HG03064 (cell line): Measurements from ENCODE around the gene ADAM10.
"Not testable (repeated sequence)": the region's sequence is repeated elsewhere in the genome, so short reads cannot be mapped to it uniquely, and the experiment has no call there.

Source experiments
- ATAC-seq: cut with Tn5 transposase; IDR thresholded peaks from one replicate; pipeline ENCODE4 v1.9.1; 2021; ENCODE audit warnings: low read depth; ENCODE audit not compliant: unreplicated experiment

Gene ADAM10

GRCh38 chr15:58678683-58679082, 70.8 kb downstream of the ADAM10 start:
- ATAC-seq: no peak

- no peak for ATAC-seq
Observed at GRCh38 chr15:58677426-58677825, 72.1 kb downstream of the ADAM10 start.

- no peak for ATAC-seq
Observed at GRCh38 chr15:58676766-58677165, 72.7 kb downstream of the ADAM10 start.

GRCh38 chr15:58671186-58671585, 78.3 kb downstream of the ADAM10 start:
- no peak for ATAC-seq

GRCh38 chr15:58669108-58669507, 80.4 kb downstream of the ADAM10 start:
- no peak for ATAC-seq

GRCh38 chr15:58666957-58667356, 82.5 kb downstream of the ADAM10 start:
- ATAC-seq: no peak

- no peak for ATAC-seq
Observed at GRCh38 chr15:58665672-58666071, 83.8 kb downstream of the ADAM10 start.

- no peak for ATAC-seq
Observed at GRCh38 chr15:58650102-58650501, 99.4 kb downstream of the ADAM10 start.

GRCh38 chr15:58649175-58649574, 100.3 kb downstream of the ADAM10 start:
- no peak for ATAC-seq

- ATAC-seq: no peak
Observed at GRCh38 chr15:58643996-58644395, 105.5 kb downstream of the ADAM10 start.

- ATAC-seq: no peak
Observed at GRCh38 chr15:58641660-58642059, 107.8 kb downstream of the ADAM10 start.

GRCh38 chr15:58639992-58640391, 109.5 kb downstream of the ADAM10 start:
- no peak for ATAC-seq

- no peak for ATAC-seq
Observed at GRCh38 chr15:58639002-58639756, 110.3 kb downstream of the ADAM10 start.

GRCh38 chr15:58632789-58633188, 116.7 kb downstream of the ADAM10 start:
- ATAC-seq: no peak

GRCh38 chr15:58631319-58631718, 118.2 kb downstream of the ADAM10 start:
- no peak for ATAC-seq

GRCh38 chr15:58629625-58630024, 119.9 kb downstream of the ADAM10 start:
- no peak for ATAC-seq

GRCh38 chr15:58628206-58628947, 121.1 kb downstream of the ADAM10 start:
- no peak for ATAC-seq

- no peak for ATAC-seq
Observed at GRCh38 chr15:58627701-58628100, 121.8 kb downstream of the ADAM10 start.

- ATAC-seq: no peak
Observed at GRCh38 chr15:58627046-58627445, 122.5 kb downstream of the ADAM10 start.

- no peak for ATAC-seq
Observed at GRCh38 chr15:58626378-58626777, 123.1 kb downstream of the ADAM10 start.

GRCh38 chr15:58622877-58623276, 126.6 kb downstream of the ADAM10 start:
- no peak for ATAC-seq

- ATAC-seq: not testable (repeated sequence)
Observed at GRCh38 chr15:58620268-58620667, 129.2 kb downstream of the ADAM10 start.
